ENCODE data around the gene CCDC30. TPM values are rescaled to one million over a fixed set of nuclear protein-coding genes. Genes with fewer than 3 reads are reported as not detected.

Gene CCDC30
- total RNA-seq, 2 experiments from 2014 or later = 1.3 to 2.3 TPM

- H3K36me3 Mint-ChIP-seq (ENCODE audit: low read depth) = no peaks in the 10 kb centered on the region
- ATAC-seq (no peak), DNase-seq (no peak)
- no peaks in the 10 kb centered on the region for H3K4me1 Mint-ChIP-seq
- H3K27ac Mint-ChIP-seq = no peak overlapping the region
- intact Hi-C loops (cut with DNase I, micrococcal nuclease) = no loop called here
- no peak overlapping the region for H3K4me3 Mint-ChIP-seq
- ChIA-PET CTCF (interaction anchor here (0.7 kb wide), 1 partner anchor 73 kb away, joined by 3 read pairs; no protein-coding TSS in a partner anchor), POLR2A (no interaction called here)
- no peaks in the 10 kb centered on the region for H3K9me3 Mint-ChIP-seq (ENCODE audit: low read depth)
- H3K27me3 Mint-ChIP-seq = peaks cover 2% of the 10 kb centered on the region
Observed at GRCh38 chr1:42427240-42427639, 35.8 kb upstream of the CCDC30 start.

- H3K4me1 Mint-ChIP-seq = no peaks in the 10 kb centered on the region
- intact Hi-C loops (cut with DNase I, micrococcal nuclease) = no loop called here
- ATAC-seq = no peak
- DNase-seq = no peak
- H3K4me3 Mint-ChIP-seq = no peak overlapping the region
- ChIA-PET CTCF (interaction anchor here (1.1 to 1.3 kb wide), 2 partner anchors 13 to 44 kb away, joined by 3 to 4 read pairs; no protein-coding TSS in a partner anchor), POLR2A (no interaction called here)
- H3K27ac Mint-ChIP-seq = no peak overlapping the region
- peaks cover 2% of the 10 kb centered on the region for H3K27me3 Mint-ChIP-seq
- H3K9me3 Mint-ChIP-seq (ENCODE audit: low read depth) = no peaks in the 10 kb centered on the region
- H3K36me3 Mint-ChIP-seq (ENCODE audit: low read depth) = no peaks in the 10 kb centered on the region
Observed at GRCh38 chr1:42429603-42430002, 33.5 kb upstream of the CCDC30 start.

GRCh38 chr1:42430286-42431135, 32.6 kb upstream of the CCDC30 start:
- no peak overlapping the region for H3K27ac Mint-ChIP-seq
- intact Hi-C loops (cut with DNase I, micrococcal nuclease) = no loop called here
- CTCF ChIA-PET = interaction anchor here (0.6 to 1.3 kb wide), 3 partner anchors 14 to 45 kb away, joined by 3 to 4 read pairs (median 3); no protein-coding TSS in a partner anchor
- H3K9me3 Mint-ChIP-seq (ENCODE audit: low read depth) = no peaks in the 10 kb centered on the region
- DNase-seq (no peak), ATAC-seq (no peak)
- no peaks in the 10 kb centered on the region for H3K36me3 Mint-ChIP-seq (ENCODE audit: low read depth)
- POLR2A ChIA-PET = no interaction called here
- H3K4me1 Mint-ChIP-seq = no peaks in the 10 kb centered on the region
- H3K27me3 Mint-ChIP-seq = peaks cover under 1% of the 10 kb centered on the region
- no peak overlapping the region for H3K4me3 Mint-ChIP-seq

GRCh38 chr1:42431514-42431913, 31.6 kb upstream of the CCDC30 start:
- Mint-ChIP-seq H3K36me3 (ENCODE audit: low read depth) (no peaks in the 10 kb centered on the region), H3K9me3 (ENCODE audit: low read depth) (no peaks in the 10 kb centered on the region), H3K27me3 (no peaks in the 10 kb centered on the region), H3K4me1 (no peaks in the 10 kb centered on the region), H3K4me3 (no peak overlapping the region), H3K27ac (no peak overlapping the region)
- DNase-seq = no peak
- CTCF ChIA-PET = no interaction called here
- no peak for ATAC-seq
- intact Hi-C loops (cut with DNase I, micrococcal nuclease) = no loop called here
- POLR2A ChIA-PET = no interaction called here

GRCh38 chr1:42432714-42433113, 30.4 kb upstream of the CCDC30 start:
- Mint-ChIP-seq H3K27ac (no peak overlapping the region), H3K9me3 (ENCODE audit: low read depth) (no peaks in the 10 kb centered on the region), H3K36me3 (ENCODE audit: low read depth) (no peaks in the 10 kb centered on the region), H3K4me1 (no peaks in the 10 kb centered on the region), H3K27me3 (no peaks in the 10 kb centered on the region), H3K4me3 (no peak overlapping the region)
- ATAC-seq (no peak), DNase-seq (no peak)
- intact Hi-C loops (cut with DNase I, micrococcal nuclease) = no loop called here
- CTCF ChIA-PET = no interaction called here
- POLR2A ChIA-PET = no interaction called here

GRCh38 chr1:42433369-42433768, 29.7 kb upstream of the CCDC30 start:
- H3K27me3 Mint-ChIP-seq = no peaks in the 10 kb centered on the region
- H3K36me3 Mint-ChIP-seq (ENCODE audit: low read depth) = no peaks in the 10 kb centered on the region
- intact Hi-C loops (cut with DNase I, micrococcal nuclease) = no loop called here
- no peak for ATAC-seq
- POLR2A ChIA-PET = no interaction called here
- CTCF ChIA-PET = no interaction called here
- no peak overlapping the region for H3K4me3 Mint-ChIP-seq
- no peak for DNase-seq
- no peak overlapping the region for H3K27ac Mint-ChIP-seq
- no peaks in the 10 kb centered on the region for H3K4me1 Mint-ChIP-seq
- H3K9me3 Mint-ChIP-seq (ENCODE audit: low read depth) = no peaks in the 10 kb centered on the region

GRCh38 chr1:42434340-42434739, 28.7 kb upstream of the CCDC30 start:
- no peak overlapping the region for H3K27ac Mint-ChIP-seq
- no peaks in the 10 kb centered on the region for H3K9me3 Mint-ChIP-seq (ENCODE audit: low read depth)
- no peak for DNase-seq
- no peaks in the 10 kb centered on the region for H3K27me3 Mint-ChIP-seq
- ChIA-PET CTCF (no interaction called here), POLR2A (no interaction called here)
- no peak overlapping the region for H3K4me3 Mint-ChIP-seq
- no peaks in the 10 kb centered on the region for H3K4me1 Mint-ChIP-seq
- intact Hi-C loops (cut with DNase I, micrococcal nuclease) = no loop called here
- no peak for ATAC-seq
- H3K36me3 Mint-ChIP-seq (ENCODE audit: low read depth) = no peaks in the 10 kb centered on the region

GRCh38 chr1:42439940-42440339, 23.1 kb upstream of the CCDC30 start:
- Mint-ChIP-seq H3K4me3 (no peak overlapping the region), H3K9me3 (ENCODE audit: low read depth) (no peaks in the 10 kb centered on the region), H3K4me1 (no peaks in the 10 kb centered on the region), H3K27ac (no peak overlapping the region), H3K36me3 (ENCODE audit: low read depth) (no peaks in the 10 kb centered on the region), H3K27me3 (no peaks in the 10 kb centered on the region)
- CTCF ChIA-PET = no interaction called here
- ATAC-seq = no peak
- DNase-seq = no peak
- intact Hi-C loops (cut with DNase I, micrococcal nuclease) = no loop called here
- POLR2A ChIA-PET = no interaction called here

- H3K27me3 Mint-ChIP-seq = no peaks in the 10 kb centered on the region
- H3K27ac Mint-ChIP-seq = no peak overlapping the region
- ATAC-seq = no peak
- CTCF ChIA-PET = no interaction called here
- no peak for DNase-seq
- H3K9me3 Mint-ChIP-seq (ENCODE audit: low read depth) = no peaks in the 10 kb centered on the region
- H3K4me1 Mint-ChIP-seq = no peaks in the 10 kb centered on the region
- intact Hi-C loops (cut with DNase I, micrococcal nuclease) = no loop called here
- H3K36me3 Mint-ChIP-seq (ENCODE audit: low read depth) = no peaks in the 10 kb centered on the region
- H3K4me3 Mint-ChIP-seq = no peak overlapping the region
- POLR2A ChIA-PET = no interaction called here
Observed at GRCh38 chr1:42442662-42443061, 20.4 kb upstream of the CCDC30 start.

- peaks cover 5% of the 10 kb centered on the region for H3K4me1 Mint-ChIP-seq
- no peaks in the 10 kb centered on the region for H3K9me3 Mint-ChIP-seq (ENCODE audit: low read depth)
- no peak for DNase-seq
- CTCF ChIA-PET = no interaction called here
- no peak overlapping the region for H3K4me3 Mint-ChIP-seq
- no peak overlapping the region for H3K27ac Mint-ChIP-seq
- H3K27me3 Mint-ChIP-seq = no peaks in the 10 kb centered on the region
- intact Hi-C loops (cut with DNase I, micrococcal nuclease) = no loop called here
- ATAC-seq = no peak
- H3K36me3 Mint-ChIP-seq (ENCODE audit: low read depth) = no peaks in the 10 kb centered on the region
- POLR2A ChIA-PET = no interaction called here
Observed at GRCh38 chr1:42449256-42449655, 13.8 kb upstream of the CCDC30 start.

GRCh38 chr1:42450061-42450460, 13.0 kb upstream of the CCDC30 start:
- Mint-ChIP-seq H3K9me3 (ENCODE audit: low read depth) (no peaks in the 10 kb centered on the region), H3K4me3 (no peak overlapping the region), H3K4me1 (peaks cover 8% of the 10 kb centered on the region), H3K27ac (no peak overlapping the region), H3K36me3 (ENCODE audit: low read depth) (no peaks in the 10 kb centered on the region), H3K27me3 (no peaks in the 10 kb centered on the region)
- intact Hi-C loops (cut with DNase I, micrococcal nuclease) = loop anchor here in 1 of 2 experiments (10.0 kb wide), 3 partner anchors 935 to 1085 kb away; partner anchors contain the start of genes FOXO6, HYI, MED8 and SZT2
- ATAC-seq = peak; percentile 84
- POLR2A ChIA-PET = no interaction called here
- no peak for DNase-seq
- CTCF ChIA-PET = no interaction called here

- no peak for DNase-seq
- ATAC-seq = no peak
- Mint-ChIP-seq H3K36me3 (ENCODE audit: low read depth) (peaks cover 16% of the 10 kb centered on the region), H3K27me3 (no peaks in the 10 kb centered on the region), H3K4me3 (no peak overlapping the region), H3K4me1 (peaks cover 26% of the 10 kb centered on the region), H3K27ac (no peak overlapping the region), H3K9me3 (ENCODE audit: low read depth) (no peaks in the 10 kb centered on the region)
- intact Hi-C loops (cut with DNase I, micrococcal nuclease) = loop anchor here in 1 of 2 experiments (10.0 kb wide), 3 partner anchors 931 to 1089 kb away; partner anchors contain the start of genes FOXO6, HYI, MED8 and SZT2
- POLR2A ChIA-PET = no interaction called here
- CTCF ChIA-PET = no interaction called here
Observed at GRCh38 chr1:42453386-42453785, 9.7 kb upstream of the CCDC30 start.

Data from activated CD4-positive, alpha-beta T cell treated with anti-CD3 and anti-CD28 coated beads for 36 hours (primary cell).